Measurements from ENCODE around the gene SREK1.

GRCh38 chr5:66224274-66224673, 80.2 kb downstream of the SREK1 start:
- no peak for TF ChIP-seq POLR2A (IDR thresholded peaks at IDR 0.05)
- TF ChIP-seq CTCF (IDR thresholded peaks at IDR 0.05) = no peak
- TF ChIP-seq EP300 (IDR thresholded peaks at IDR 0.05) = no peak
